T-cell (primary cell): ENCODE results near the gene PHKB. TPM values are rescaled to one million over a fixed set of nuclear protein-coding genes. Genes with fewer than 3 reads are reported as not detected.

Source experiments
- ATAC-seq, 4 experiments: fragments of 200-7000 bp in 3 of 4; fragments of 150-1000 bp in 1 of 4; cut with Tn5 transposase; replicated peaks in 1 of 4; 1 replicate in 3 of 4; 2 replicates in 1 of 4; pipeline ENCODE4 v1.10.0; 2021; ENCODE audit warnings: moderate library complexity in 3 of 4, mild to moderate bottlenecking in 2 of 4, moderate number of reproducible peaks in 1 of 4
- CTCF ChIA-PET, 2 donors: fragments of 300-600 bp; sonication (Branson Sonifier 250); formaldehyde crosslinking; loops; one replicate each; lab custom pipeline; 2022; ENCODE audit warnings: antibody characterized with exemption in 2 of 2; lab: Charles Lee
- POLR2A ChIA-PET, 2 donors: fragments of 300-600 bp; sonication (Branson Sonifier 250); formaldehyde crosslinking; loops; one replicate each; lab custom pipeline; 2022; ENCODE audit warnings: antibody characterized with exemption in 2 of 2; lab: Charles Lee
- DNase-seq, 35 experiments: peaks; one replicate each; pipeline versions ENCODE4 v3.0.0 to v3.0.0-alpha.2; 2013 to 2023
- H3K27ac ChIP-seq: one replicate; pipeline ENCODE4 v1.5.1; 2013; ENCODE audit warnings: low read length
- H3K27me3 ChIP-seq, 2 experiments: replicated peaks in 1 of 2; 1 replicate in 1 of 2; 2 replicates in 1 of 2; pipeline versions ENCODE4 v1.6.1 to v1.7.0; 2013; ENCODE audit warnings: low read length in 1 of 2, mixed read lengths in 1 of 2; ENCODE audit not compliant: control insufficient read depth in 2 of 2, insufficient read depth in 2 of 2; ENCODE audit errors: extremely low read depth in 1 of 2
- H3K36me3 ChIP-seq, 2 donors: 1 replicate in 1 of 2; 2 replicates in 1 of 2; pipeline versions ENCODE4 v1.6.1 to v1.7.0; 2013; ENCODE audit warnings: low read length in 1 of 2; ENCODE audit not compliant: control insufficient read depth in 2 of 2, insufficient read depth in 1 of 2; ENCODE audit errors: extremely low read depth in 1 of 2
- H3K4me1 ChIP-seq, 2 experiments: 1 replicate in 1 of 2; 2 replicates in 1 of 2; pipeline versions ENCODE4 v1.6.1 to v1.7.0; 2013; ENCODE audit warnings: low read length in 2 of 2, mixed read lengths in 1 of 2; ENCODE audit not compliant: insufficient read depth in 2 of 2, control insufficient read depth in 1 of 2; ENCODE audit errors: extremely low read depth in 1 of 2
- H3K4me3 ChIP-seq, 2 donors: 1 replicate in 1 of 2; 2 replicates in 1 of 2; pipeline versions ENCODE4 v1.5.1 to v1.7.0; 2013; ENCODE audit warnings: mild to moderate bottlenecking in 2 of 2, low read length in 1 of 2, moderate library complexity in 1 of 2; ENCODE audit not compliant: control insufficient read depth in 1 of 2; ENCODE audit errors: extremely low read depth in 1 of 2
- H3K9me3 ChIP-seq: 2 replicates; pipeline ENCODE4 v1.7.0; 2013
- H3K27ac Mint-ChIP-seq, 2 donors: one replicate each; pipeline ENCODE4 v1.8.0; 2020 to 2021; ENCODE audit warnings: mild to moderate bottlenecking in 2 of 2, mixed read lengths in 2 of 2
- H3K27me3 Mint-ChIP-seq, 2 donors: one replicate each; pipeline ENCODE4 v1.8.0; 2021 to 2022; ENCODE audit warnings: mixed read lengths in 2 of 2
- H3K36me3 Mint-ChIP-seq: one replicate; pipeline ENCODE4 v1.8.0; 2021; ENCODE audit warnings: mixed read lengths
- H3K4me1 Mint-ChIP-seq, 3 donors: one replicate each; pipeline ENCODE4 v1.8.0; 2020 to 2022; ENCODE audit warnings: mixed read lengths in 3 of 3, mild to moderate bottlenecking in 1 of 3
- H3K4me3 Mint-ChIP-seq, 3 donors: one replicate each; pipeline ENCODE4 v1.8.0; 2020 to 2022; ENCODE audit warnings: mild to moderate bottlenecking in 3 of 3, mixed read lengths in 3 of 3, moderate library complexity in 3 of 3
- H3K9me3 Mint-ChIP-seq, 3 donors: one replicate each; pipeline ENCODE4 v1.8.0; 2020 to 2022; ENCODE audit warnings: mixed read lengths in 3 of 3
- WGBS: methylation state at CpG from one replicate; pipeline ENCODE4 v1.1.5; 2013; ENCODE audit warnings: missing lambda C conversion rate; ENCODE audit not compliant: insufficient coverage; 5-methylcytosine and 5-hydroxymethylcytosine counted together
- total RNA-seq, 35 experiments: library from RNA in 6 of 35; stranded (reverse) in 6 of 35; fragments of 120-200 nt in 1 of 35; gene quantifications; one replicate each; pipeline versions ENCODE4 v1.2.1 to v1.2.4 and lab custom pipeline; 2013 to 2026

PHKB gene
- total RNA-seq, 5 donors from 2014 or later (not counting 1 experiment from before 2014, with no cell fraction given), result 40.6 to 67.5 (median 48.8) TPM

DNA sequence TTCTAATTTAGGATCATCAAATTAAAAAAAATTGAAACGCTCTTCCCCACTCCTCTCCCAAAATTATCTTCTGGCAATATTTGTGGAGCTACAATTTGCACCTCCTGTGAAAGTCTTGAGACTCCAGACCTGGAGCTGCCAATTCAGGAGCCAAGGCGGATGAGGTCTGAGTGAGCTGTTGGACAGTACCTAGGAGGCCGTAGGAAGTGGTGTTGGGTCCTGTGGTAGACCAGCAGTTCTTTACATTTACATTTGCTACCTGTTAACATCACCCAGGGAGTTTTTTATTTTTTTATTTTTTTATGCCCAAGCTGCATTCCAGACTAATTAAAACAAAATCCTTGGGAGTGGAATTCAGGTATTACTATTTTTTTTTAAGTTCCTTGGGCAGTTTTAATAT is 271.0 kb downstream of the PHKB start:
- peaks cover 3 to 6% of the 10 kb centered on the region in 2 donors for H3K27me3 Mint-ChIP-seq
- H3K4me3 ChIP-seq, result no peak overlapping the region
- no peaks in the 10 kb centered on the region for H3K9me3 Mint-ChIP-seq
- WGBS, result no CpG with 5 or more reads among the region's 3 CpGs
- H3K36me3 Mint-ChIP-seq, result no peaks in the 10 kb centered on the region
- ATAC-seq, result no peak
- ChIA-PET POLR2A (no interaction called here), CTCF (no interaction called here)
- no peaks in the 10 kb centered on the region for H3K4me1 ChIP-seq
- no peaks in the 10 kb centered on the region for H3K27me3 ChIP-seq
- H3K4me1 Mint-ChIP-seq, result peaks cover 0 to 3% (median 0%) of the 10 kb centered on the region in 3 donors
- H3K36me3 ChIP-seq, result no peaks in the 10 kb centered on the region
- no peak overlapping the region for H3K4me3 Mint-ChIP-seq
- no peak overlapping the region for H3K27ac ChIP-seq
- DNase-seq, result no peak
- no peaks in the 10 kb centered on the region for H3K9me3 ChIP-seq
- peak overlapping the region in 1 of 2 donors; percentile 7 for H3K27ac Mint-ChIP-seq

DNA sequence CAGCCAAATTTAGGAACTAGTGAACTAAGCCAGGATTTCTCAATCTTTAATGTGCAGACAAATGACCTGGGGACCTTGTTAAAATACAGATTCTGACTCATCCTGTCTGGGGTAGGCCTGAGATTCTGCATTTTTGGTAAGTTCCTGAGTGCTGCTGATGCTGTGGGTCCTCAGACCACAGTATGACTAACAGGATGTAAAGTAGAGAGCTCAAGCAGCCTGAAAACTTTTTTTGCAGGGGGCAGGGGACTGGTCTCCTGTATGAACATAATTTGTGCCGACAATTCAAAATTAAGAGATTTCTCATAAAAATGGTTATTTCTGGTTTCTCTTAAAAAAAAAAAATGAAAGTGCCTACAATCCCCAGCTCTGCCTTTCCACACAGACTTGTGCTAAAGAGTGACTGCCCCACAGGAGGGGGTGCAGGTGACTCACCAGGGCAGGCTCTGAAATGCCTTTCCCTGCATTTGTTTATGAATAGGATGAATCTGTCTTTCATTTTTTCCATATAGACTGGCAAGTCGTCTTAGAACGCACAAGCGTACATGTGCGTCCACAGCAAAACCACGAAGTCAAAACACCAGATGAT is 271.5 kb downstream of the PHKB start:
- no peaks in the 10 kb centered on the region for H3K27me3 ChIP-seq
- H3K9me3 ChIP-seq, result no peaks in the 10 kb centered on the region
- H3K4me3 Mint-ChIP-seq, result no peak overlapping the region
- H3K27ac ChIP-seq, result no peak overlapping the region
- H3K36me3 Mint-ChIP-seq, result no peaks in the 10 kb centered on the region
- peaks cover 3 to 6% of the 10 kb centered on the region in 2 donors for H3K27me3 Mint-ChIP-seq
- H3K9me3 Mint-ChIP-seq, result no peaks in the 10 kb centered on the region
- no peak overlapping the region for H3K27ac Mint-ChIP-seq
- peaks cover 0 to 3% (median 0%) of the 10 kb centered on the region in 3 donors for H3K4me1 Mint-ChIP-seq
- H3K36me3 ChIP-seq, result no peaks in the 10 kb centered on the region
- DNase-seq (no peak), ATAC-seq (peak in 1 of 4 experiments; percentile 35)
- CTCF ChIA-PET, result no interaction called here
- no CpG with 5 or more reads among the region's 6 CpGs for WGBS
- H3K4me1 ChIP-seq, result no peaks in the 10 kb centered on the region
- H3K4me3 ChIP-seq, result no peak overlapping the region
- POLR2A ChIA-PET, result no interaction called here

DNA sequence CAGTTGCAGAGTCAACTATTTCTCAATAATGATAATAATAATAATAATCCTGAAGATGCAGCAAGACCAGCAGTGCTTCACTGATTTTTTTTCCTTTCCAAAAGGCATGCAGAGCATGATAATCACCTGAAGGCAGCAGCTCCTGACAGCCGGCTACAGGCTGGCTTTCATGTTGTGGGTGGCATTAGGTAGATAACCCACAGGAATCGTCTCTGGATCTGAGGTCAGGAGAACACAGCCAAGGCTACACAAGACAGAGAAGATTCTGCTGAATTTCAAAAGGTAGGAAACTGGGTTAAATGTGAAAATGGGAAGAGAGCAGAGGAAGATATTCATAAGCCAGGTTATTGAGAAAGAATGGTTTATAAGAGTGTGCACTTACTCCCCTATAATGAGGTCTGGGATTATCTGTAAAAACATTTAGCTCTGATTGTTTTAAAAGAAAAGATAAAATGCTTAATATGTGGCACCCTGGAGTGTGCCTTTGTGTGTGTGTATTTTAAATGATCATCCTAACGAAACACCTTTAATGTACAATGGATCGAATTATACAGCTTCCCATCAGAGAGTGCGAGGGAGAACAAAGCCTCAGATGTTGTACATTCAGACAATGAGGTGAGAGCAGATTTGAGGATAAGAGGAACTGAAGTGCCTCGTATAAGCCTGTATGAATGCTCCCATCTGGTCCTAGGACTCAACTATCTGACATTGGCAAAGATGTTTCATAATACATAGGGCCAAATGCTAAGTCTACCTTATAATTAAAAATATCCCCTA is 273.1 kb downstream of the PHKB start:
- Histone ChIP-seq H3K27me3 (no peaks in the 10 kb centered on the region), H3K36me3 (no peaks in the 10 kb centered on the region), H3K27ac (no peak overlapping the region), H3K4me1 (no peaks in the 10 kb centered on the region), H3K9me3 (no peaks in the 10 kb centered on the region), H3K4me3 (no peak overlapping the region)
- ATAC-seq (no peak), DNase-seq (no peak)
- Mint-ChIP-seq H3K4me1 (peaks cover 0 to 3% (median 0%) of the 10 kb centered on the region in 3 donors), H3K27me3 (peaks cover 3 to 6% of the 10 kb centered on the region in 2 donors), H3K36me3 (no peaks in the 10 kb centered on the region), H3K27ac (no peak overlapping the region), H3K9me3 (peaks cover 0 to 4% (median 4%) of the 10 kb centered on the region in 3 donors), H3K4me3 (no peak overlapping the region)
- ChIA-PET CTCF (interaction anchor here in 1 of 2 donors (0.6 kb wide), 1 partner anchor 698 kb away, joined by 3 read pairs; no protein-coding TSS in a partner anchor), POLR2A (no interaction called here)
- WGBS, result 75% methylated on average over 4 of the region's 6 CpGs

DNA sequence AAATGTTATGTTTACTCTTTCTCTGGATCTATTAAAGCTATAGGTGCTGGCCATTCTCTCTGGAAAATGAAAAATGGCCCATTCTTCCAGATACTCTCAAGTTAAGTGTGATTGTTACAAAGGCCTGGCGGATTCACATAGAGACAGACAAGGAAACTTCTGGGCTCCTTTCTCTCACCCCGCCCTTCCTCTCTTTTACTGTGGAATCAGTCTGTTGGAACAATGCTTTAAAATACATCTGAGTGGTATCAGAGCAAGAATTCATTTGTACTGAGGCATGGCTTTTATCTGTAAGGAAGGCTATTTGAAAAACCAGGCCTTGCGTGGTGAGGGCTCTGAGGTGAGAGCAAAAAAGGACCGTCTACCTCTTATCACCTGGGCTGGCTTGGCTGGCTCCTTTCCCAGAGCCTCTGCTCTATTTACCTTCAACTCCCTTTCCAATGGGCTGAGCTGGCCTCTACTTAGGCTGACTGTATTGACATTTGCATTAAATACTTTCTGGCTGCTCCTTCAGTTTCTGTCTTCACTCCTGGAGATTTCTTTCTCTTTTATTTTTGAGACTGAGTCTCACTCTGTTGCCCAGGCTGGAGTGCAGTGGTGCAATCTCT is 274.0 kb downstream of the PHKB start:
- CTCF ChIA-PET, result no interaction called here
- Histone ChIP-seq H3K27me3 (no peaks in the 10 kb centered on the region), H3K4me1 (no peaks in the 10 kb centered on the region), H3K36me3 (no peaks in the 10 kb centered on the region), H3K27ac (no peak overlapping the region), H3K4me3 (no peak overlapping the region), H3K9me3 (no peaks in the 10 kb centered on the region)
- no peak overlapping the region for H3K27ac Mint-ChIP-seq
- ATAC-seq (no peak), DNase-seq (no peak)
- WGBS, result 83% methylated on average over 2 of the region's 4 CpGs
- H3K4me3 Mint-ChIP-seq, result no peak overlapping the region
- H3K9me3 Mint-ChIP-seq, result peaks cover 0 to 4% (median 4%) of the 10 kb centered on the region in 3 donors
- peaks cover 3 to 6% of the 10 kb centered on the region in 2 donors for H3K27me3 Mint-ChIP-seq
- POLR2A ChIA-PET, result no interaction called here
- H3K36me3 Mint-ChIP-seq, result no peaks in the 10 kb centered on the region
- H3K4me1 Mint-ChIP-seq, result peaks cover 0 to 3% (median 0%) of the 10 kb centered on the region in 3 donors

DNA sequence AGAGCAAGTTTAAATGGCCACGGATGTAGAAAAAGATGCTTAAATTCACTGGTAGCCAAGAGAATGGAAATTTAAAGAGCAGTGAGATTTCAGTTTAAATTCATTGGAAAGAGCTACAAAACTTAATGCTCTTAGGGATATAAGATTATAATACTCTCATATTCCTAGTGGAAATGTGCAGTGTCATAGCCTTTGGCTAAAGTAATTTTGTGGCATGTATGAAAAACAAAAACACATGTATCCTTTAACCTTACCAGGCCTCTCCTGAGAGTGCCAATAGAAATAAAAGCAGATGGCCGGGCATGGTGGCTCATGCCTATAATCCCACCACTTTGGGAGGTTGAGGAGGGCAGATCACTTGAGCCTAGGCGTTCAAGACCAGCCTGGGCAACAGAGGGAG is 289.2 kb downstream of the PHKB start:
- Mint-ChIP-seq H3K36me3 (no peaks in the 10 kb centered on the region), H3K9me3 (no peaks in the 10 kb centered on the region), H3K27ac (no peak overlapping the region), H3K4me3 (no peak overlapping the region), H3K27me3 (peaks cover 15 to 18% of the 10 kb centered on the region in 2 donors), H3K4me1 (no peaks in the 10 kb centered on the region)
- no peak overlapping the region for H3K4me3 ChIP-seq
- DNase-seq (no peak), ATAC-seq (no peak)
- no peaks in the 10 kb centered on the region for H3K36me3 ChIP-seq
- H3K4me1 ChIP-seq, result no peaks in the 10 kb centered on the region
- ChIA-PET POLR2A (no interaction called here), CTCF (no interaction called here)
- H3K9me3 ChIP-seq, result no peaks in the 10 kb centered on the region
- WGBS, result no CpG with 5 or more reads among the region's 3 CpGs
- no peak overlapping the region for H3K27ac ChIP-seq
- H3K27me3 ChIP-seq, result no peaks in the 10 kb centered on the region
